ENCODE results near the gene MALT1. TPM values are rescaled to one million over a fixed set of nuclear protein-coding genes. Genes with fewer than 3 reads are reported as not detected.
"Not testable (repeated sequence)": the region's sequence is repeated elsewhere in the genome, so short reads cannot be mapped to it uniquely, and the experiment has no call there.

Gene MALT1
- total RNA-seq, 1 donor from 2014 or later = 12.8 TPM

DNA sequence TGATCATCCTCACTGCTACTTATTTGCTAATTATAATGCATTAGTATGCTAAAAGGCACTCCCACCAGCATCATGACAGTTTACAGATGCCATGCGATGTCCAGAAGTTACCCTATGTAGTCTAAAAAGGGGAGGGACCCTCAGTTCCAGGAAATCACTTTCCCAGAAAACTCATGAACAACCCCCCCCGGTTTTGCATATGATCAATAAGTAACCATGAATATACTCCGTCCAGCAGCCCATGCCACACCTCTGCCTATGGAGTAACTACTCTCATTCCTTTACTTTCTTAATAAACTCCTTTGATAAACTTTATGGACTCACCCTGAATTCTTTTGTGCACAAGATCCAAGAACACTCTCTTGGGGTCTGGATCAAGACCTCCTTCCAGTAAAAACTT, 86.8 kb downstream of the MALT1 start:
- intact Hi-C loops (cut with DNase I) = no loop called here
- DNase-seq (ENCODE audit: low spot score) = no peak

GRCh38 chr18:58758606-58759005, 87.3 kb downstream of the MALT1 start:
- intact Hi-C loops (cut with DNase I) = no loop called here
- DNase-seq (ENCODE audit: low spot score) = peak; percentile 29

GRCh38 chr18:58761241-58761969, 90.1 kb downstream of the MALT1 start:
- no peak for DNase-seq (ENCODE audit: low spot score)
- intact Hi-C loops (cut with DNase I) = loop anchor here (5.0 kb wide), 1 partner anchor 89 kb away; the partner anchor contains the start of gene MALT1

DNA sequence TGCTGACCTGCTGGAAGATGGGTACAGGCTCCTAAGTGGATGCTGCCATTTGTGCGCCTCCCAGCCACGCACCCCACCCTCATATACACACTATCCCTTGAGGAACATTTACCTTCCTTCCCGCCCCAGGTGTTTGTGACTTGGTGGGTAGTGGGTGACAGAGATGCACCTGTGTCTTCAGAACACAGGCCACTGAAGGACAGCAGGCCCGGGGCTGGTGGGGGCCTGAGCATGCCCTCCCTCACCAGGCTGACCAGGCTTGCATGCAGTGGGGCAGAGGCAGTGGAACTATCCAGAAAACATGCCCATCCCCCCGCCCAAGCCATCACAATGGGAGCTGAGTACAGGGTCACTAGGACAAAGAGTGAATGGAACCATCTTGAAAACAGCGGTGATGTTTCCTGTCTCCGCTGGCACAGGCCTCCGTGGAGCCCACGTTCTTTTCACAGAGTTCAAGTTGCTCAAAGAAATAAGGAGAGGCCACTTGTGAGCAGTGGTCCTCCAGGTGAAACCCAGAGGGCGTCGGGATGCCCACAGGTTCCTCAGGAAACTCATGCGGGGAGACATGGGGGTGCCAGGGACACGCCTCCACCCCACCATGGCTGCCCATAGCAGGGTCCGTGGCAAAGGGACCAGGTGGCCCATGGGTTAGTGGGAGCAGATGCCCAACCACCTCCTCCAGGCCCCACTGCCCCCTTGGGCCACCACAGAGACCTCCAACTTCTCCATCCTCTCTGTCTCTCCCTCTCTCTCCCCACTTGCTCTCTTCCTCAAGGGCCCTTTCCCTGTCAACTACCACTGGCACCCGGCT, 90.9 kb downstream of the MALT1 start:
- peak; percentile 71 for DNase-seq (ENCODE audit: low spot score)
- intact Hi-C loops (cut with DNase I) = loop anchor here (5.0 kb wide), 1 partner anchor 90 kb away; the partner anchor contains the start of gene MALT1

DNA sequence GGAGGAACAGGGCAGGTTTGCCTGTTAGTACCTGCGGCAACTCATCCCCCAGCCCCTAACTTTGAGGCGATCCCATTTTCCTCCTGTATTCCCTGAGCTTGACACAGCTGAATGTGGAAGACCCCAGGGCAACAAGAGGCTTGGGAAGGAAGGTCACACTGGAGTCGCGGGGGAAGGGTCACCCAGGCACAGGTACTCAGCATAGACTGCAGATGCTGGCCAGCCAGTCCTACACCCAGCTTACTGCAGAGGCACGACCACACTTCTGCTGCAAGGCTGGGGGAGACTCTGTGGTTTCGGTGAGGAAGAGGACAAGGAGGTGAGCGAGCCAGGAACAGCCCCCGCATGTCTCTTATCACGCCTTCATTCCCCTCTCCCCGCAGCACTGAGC, 91.5 kb downstream of the MALT1 start:
- DNase-seq (ENCODE audit: low spot score) = peak; percentile 55
- intact Hi-C loops (cut with DNase I) = loop anchor here (5.0 kb wide), 1 partner anchor 90 kb away; the partner anchor contains the start of gene MALT1

- intact Hi-C loops (cut with DNase I) = no loop called here
- peak; percentile 20 for DNase-seq (ENCODE audit: low spot score)
Observed at GRCh38 chr18:58766164-58766563, 94.9 kb downstream of the MALT1 start.

DNA sequence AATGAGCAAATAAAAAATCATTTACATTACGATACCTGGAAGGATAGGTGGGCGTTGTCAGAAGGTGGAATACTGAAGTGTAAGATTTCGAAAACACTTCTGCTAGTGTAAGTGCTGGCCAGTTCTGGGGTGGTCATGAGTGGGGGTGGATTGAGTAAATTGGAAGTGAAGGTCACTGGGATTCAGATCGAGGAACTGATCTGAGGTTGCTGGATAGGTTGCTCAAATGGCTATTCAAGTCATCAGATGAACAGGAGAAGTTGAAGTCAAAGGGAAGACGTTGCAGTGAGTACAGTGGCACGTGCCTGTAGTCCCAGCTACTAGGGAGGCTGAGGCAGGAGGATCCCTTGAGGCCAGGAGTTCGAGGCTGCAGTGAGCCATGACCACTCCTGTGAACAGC, 95.7 kb downstream of the MALT1 start:
- intact Hi-C loops (cut with DNase I) = no loop called here
- peak; percentile 9 for DNase-seq (ENCODE audit: low spot score)

DNA sequence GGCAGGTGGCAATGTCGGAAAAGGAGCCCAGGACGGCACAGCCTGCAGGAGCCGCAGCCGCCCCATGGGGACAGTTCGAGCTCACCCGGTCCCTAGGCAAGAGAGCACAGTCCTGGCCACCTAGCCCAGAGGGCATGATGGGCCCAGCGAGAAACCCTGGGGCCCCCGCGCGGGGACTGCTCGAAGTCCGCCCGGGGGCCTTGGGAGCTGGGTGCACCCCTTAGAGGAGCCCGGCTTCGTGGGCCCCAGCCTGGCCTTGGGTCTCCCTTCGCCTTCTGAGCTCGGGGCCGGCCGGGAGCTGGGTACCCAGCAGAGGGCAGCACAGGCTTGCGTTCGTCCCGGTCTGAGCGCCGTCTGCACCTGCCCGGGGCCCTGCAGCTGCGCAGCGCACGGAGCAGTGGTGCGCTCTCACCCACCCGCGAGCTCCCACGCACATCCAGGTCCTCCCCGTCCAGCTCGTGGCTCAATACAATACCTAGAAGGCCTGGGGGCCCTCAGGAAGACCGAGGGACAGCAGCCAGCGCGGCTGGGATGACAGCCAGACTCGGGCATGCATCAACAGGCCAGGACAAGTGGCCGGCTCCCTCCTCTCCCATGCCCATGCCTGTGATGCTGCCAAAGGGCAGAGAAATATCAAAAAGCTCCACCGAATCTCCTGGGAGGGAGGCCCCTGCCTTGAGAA, 97.2 kb downstream of the MALT1 start:
- intact Hi-C loops (cut with DNase I) = loop anchor here (2.0 kb wide), 1 partner anchor 302 kb away; no protein-coding TSS in a partner anchor
- peak; percentile 84 for DNase-seq (ENCODE audit: low spot score)

GRCh38 chr18:58769321-58769720, 98.1 kb downstream of the MALT1 start:
- DNase-seq (ENCODE audit: low spot score) = no peak
- intact Hi-C loops (cut with DNase I) = loop anchor here (2.0 kb wide), 1 partner anchor 301 kb away; no protein-coding TSS in a partner anchor

DNA sequence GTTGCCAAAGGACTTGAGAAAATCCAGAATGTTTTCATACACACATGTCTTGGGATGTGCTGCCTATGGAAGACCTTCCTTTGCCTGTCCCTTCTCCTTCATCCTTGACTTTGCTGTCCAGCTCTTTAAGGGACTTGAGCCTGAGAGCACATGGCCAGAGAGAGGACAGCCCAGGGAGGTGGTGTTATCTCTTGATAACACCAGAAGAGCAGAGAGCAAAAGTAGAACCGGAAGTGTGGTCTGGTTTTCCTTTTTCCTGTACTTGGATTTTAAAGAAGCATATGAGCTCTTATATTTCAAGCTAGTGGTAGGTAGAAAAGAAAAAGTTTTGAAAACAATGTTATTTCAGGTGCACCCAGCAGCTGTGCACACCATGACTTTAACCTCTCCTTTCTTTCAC, 99.3 kb downstream of the MALT1 start:
- intact Hi-C loops (cut with DNase I) = no loop called here
- DNase-seq (ENCODE audit: low spot score) = no peak

DNA sequence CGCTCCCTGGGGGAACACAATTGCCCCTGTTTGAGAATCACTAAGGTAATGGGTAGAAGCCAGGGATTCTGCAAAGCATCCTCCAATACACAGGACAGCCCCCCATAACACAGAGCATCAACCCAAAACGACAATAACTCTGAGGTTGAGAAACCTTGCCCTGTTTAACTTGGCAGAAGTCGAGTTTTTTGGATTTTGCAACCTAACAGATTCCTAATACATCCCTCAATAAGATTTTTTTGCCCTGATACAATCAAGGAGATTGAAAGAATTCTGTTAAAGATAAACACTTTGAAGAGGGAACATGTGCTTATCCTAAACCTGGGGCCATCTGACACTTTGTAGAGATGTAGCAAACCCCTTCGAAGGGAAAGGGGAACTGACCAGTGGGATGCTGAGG, 100.9 kb downstream of the MALT1 start:
- no peak for DNase-seq (ENCODE audit: low spot score)
- intact Hi-C loops (cut with DNase I) = no loop called here

- intact Hi-C loops (cut with DNase I) = no loop called here
- no peak for DNase-seq (ENCODE audit: low spot score)
Observed at GRCh38 chr18:58776084-58776483, 104.8 kb downstream of the MALT1 start.

GRCh38 chr18:58776541-58776940, 105.3 kb downstream of the MALT1 start:
- DNase-seq (ENCODE audit: low spot score); intact Hi-C loops (cut with DNase I): not testable (repeated sequence)

DNA sequence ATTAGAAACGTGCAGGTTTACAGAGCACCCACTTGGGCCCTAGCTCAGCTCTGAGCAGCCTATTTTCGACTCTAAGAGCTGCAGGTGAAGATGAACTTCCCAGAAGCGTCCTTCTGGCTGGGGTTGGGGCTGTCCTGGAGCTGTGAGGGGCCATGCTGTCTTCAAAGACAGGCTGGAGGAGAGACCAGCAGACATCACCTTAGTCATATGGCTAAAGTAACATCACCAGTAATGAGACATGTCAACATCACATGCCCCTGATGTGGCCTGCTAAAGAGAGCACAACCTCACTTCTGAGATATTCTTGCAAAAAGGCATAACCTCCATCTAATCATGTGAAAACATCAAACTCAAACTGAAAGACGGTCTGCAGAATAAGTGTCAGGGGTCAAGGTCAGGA, 106.2 kb downstream of the MALT1 start:
- DNase-seq (ENCODE audit: low spot score) = no peak
- intact Hi-C loops (cut with DNase I) = no loop called here

- intact Hi-C loops (cut with DNase I) = no loop called here
Observed at GRCh38 chr18:58779529-58779928, 108.3 kb downstream of the MALT1 start.

GRCh38 chr18:58780045-58780444, 108.8 kb downstream of the MALT1 start:
- intact Hi-C loops (cut with DNase I) = loop anchor here (5.0 kb wide), 2 partner anchors 117 to 217 kb away; no protein-coding TSS in a partner anchor
- no peak for DNase-seq (ENCODE audit: low spot score)

More at GRCh38 chr18:58779529-58779928, 108.3 kb downstream of the MALT1 start:
- no peak for DNase-seq (ENCODE audit: low spot score)

- DNase-seq (ENCODE audit: low spot score) = peak; percentile 83
- intact Hi-C loops (cut with DNase I) = loop anchor here (1.0 to 5.0 kb wide), 4 partner anchors 116 to 289 kb away; no protein-coding TSS in a partner anchor
Observed at GRCh38 chr18:58781627-58782194, 110.4 kb downstream of the MALT1 start.

- intact Hi-C loops (cut with DNase I) = loop anchor here (5.0 kb wide), 4 partner anchors 63 to 213 kb away; partner anchors contain the start of gene ZNF532
- DNase-seq (ENCODE audit: low spot score) = peak; percentile 76
Observed at GRCh38 chr18:58784601-58785137, 113.4 kb downstream of the MALT1 start.

DNA sequence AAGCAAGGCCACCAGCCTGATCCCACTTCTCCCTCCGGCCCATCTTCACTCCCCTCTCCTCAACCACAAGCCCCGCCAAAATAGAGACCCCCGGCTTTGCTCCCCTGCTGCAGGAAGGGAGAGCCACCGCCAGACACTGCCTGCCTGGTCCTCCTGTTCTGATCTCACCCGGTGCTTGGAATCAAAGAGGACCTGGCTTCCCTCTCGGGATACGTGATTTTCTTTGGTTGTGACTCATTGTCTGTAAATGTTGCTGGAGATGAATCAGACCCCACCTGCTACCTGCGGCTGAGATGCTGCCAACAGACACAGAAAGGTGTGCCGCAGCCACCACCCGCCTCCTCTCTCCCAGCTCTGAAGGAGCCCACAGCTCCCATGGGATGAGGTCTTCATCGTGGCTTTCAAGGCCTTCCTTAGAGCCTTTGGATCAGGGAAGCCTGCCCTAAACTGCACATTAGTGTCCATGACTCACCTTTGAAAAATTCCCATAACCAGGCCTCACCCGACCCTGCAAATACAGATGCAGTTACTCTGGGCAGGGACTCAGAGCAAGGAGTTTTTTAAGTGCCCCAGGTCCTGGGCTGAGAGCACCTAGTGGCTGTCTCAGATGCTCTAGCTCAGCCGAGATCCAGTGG, 114.0 kb downstream of the MALT1 start:
- DNase-seq (ENCODE audit: low spot score) = no peak
- intact Hi-C loops (cut with DNase I) = loop anchor here (5.0 kb wide), 2 partner anchors 62 to 77 kb away; partner anchors contain the start of gene ZNF532
